ENCODE measurements around the gene AK4.
"Not testable (repeated sequence)": the region's sequence is repeated elsewhere in the genome, so short reads cannot be mapped to it uniquely, and the experiment has no call there.

AK4 gene

DNA sequence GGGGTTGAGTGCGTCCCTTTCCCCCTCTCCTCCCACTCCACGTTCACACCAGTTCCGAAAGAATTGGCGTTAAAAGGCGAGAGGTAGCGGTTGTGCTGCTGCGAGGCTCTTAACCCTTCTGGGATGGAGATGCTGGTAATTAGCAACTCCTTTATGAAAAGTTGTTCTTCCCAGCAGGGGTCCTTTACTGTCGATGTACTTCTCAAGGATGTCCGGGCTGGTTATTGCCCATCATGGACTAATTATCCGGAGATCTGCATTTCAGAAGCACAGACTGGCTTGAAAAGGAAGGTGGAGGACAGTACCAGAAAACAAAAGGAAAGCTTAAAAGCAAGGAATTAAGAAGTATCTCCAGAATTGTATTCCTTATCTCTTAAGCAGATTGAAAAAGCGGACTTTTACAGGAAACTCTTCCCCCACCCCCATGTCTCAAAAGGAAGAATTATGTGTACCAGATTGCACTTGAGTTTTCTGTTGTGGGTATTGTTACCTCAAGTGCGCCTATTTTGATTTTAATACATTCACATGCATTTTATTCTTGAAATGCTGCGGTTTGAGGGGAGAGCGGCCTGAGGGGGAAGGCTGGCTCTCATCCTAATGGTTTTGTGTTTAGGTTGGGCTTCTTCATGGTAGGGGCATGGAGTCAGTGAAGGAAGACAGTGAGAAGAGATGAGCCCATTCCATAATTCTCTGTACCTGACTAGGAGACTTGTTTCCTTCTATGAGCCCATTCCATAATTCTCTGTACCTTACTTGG is 1.5 kb downstream of the AK4 start:
- Histone ChIP-seq H3K27ac (peak overlapping the region in 13 of 21 experiments; percentile 14 to 93 (median 84)), H3K4me3 (peak overlapping the region; percentile 53 to 82 (median 74))

DNA sequence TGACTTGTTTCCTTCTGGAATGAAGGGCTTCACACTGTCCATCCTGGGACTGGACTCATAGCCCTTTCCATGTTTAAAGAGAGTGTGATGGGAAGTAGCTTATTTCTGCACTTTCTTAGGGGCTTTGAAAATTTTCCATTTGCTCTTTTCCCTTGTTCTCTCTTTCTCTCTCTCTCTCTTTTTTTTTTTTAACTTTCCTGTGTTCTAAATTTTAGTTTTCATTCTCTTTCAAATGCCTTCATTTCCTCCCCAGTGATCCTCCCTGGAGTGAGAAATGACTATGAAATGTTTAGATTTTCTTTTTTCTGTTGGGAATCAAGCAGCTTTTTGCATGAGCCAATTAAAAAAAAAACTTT is 2.1 kb downstream of the AK4 start:
- Histone ChIP-seq H3K4me3 (no peak overlapping the region), H3K27ac (peak overlapping the region in 1 of 21 experiments; percentile 5)

DNA sequence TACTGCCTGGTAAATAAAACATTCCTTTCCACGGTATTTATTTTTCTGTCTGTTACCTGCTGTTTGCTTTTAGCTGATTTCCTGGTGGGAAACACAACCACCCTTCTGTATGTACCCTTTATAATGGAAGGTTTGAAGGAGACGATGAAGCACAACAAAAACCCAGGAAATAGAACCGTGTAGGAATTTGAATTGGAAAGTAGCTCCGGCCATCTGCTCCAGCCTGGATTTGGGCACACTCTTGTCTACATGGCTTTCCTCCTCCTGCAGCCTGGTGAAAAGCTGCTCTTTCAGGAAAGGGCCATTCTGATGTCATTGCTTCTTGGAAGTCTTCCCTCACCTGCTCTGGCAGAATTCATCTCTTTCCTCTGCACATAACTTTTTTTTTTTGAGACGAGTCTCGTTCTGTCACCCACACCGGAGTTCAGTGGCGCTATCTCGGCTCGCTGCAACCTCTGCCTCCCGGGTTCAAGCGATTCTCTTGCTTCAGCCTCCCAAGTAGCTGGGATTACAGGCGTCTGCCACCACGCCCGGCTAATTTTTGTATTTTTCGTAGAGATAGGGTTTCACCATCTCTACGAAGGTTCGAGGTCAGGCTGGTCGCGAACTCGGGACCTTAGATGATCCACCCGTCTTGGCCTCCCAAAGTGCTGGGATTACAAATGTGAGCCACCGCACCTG is 2.7 kb downstream of the AK4 start:
- H3K27ac ChIP-seq, result no peak overlapping the region
- H3K4me3 ChIP-seq, result no peak overlapping the region

DNA sequence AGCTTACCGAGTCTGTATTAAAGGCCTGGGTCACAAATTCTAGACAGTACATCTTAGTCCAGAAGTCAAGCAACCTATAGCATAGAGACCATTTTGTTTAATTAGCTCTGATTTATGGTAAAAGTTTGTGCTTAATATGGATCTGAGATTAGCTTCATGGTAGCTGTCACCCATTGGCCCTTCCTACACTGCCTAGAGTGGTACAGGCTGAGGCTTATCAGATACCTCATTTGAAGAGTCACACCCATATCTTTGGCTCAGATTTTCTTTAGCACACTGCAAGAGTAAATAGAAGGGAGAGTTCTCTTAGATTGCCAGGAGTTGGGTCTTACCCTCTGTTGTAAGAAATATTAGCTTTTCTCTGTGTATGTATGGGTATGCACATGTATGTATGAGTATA is 3.6 kb downstream of the AK4 start:
- no peak overlapping the region for H3K27ac ChIP-seq
- H3K4me3 ChIP-seq, result no peak overlapping the region

DNA sequence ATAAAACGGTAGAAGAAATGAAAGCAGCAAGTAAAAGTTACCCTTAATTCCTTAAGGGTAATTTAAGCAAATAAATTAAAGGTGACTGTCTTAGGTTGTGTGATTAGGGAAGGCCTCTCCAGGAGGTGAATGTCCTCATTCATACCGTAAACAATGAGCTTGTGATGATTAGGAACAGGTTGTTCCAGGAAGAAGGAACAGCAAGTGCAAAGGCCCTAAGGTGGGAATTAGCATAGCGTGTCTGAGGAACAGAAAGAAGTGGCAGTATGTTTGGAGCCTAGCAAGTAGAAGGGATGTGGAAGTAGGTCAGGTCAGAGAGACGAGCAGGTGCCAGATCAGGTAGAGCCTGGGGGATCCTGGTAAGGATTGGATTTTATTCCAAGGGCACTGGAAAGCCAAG is 5.6 kb downstream of the AK4 start:
- Histone ChIP-seq H3K4me3 (no peak overlapping the region), H3K27ac (no peak overlapping the region)

DNA sequence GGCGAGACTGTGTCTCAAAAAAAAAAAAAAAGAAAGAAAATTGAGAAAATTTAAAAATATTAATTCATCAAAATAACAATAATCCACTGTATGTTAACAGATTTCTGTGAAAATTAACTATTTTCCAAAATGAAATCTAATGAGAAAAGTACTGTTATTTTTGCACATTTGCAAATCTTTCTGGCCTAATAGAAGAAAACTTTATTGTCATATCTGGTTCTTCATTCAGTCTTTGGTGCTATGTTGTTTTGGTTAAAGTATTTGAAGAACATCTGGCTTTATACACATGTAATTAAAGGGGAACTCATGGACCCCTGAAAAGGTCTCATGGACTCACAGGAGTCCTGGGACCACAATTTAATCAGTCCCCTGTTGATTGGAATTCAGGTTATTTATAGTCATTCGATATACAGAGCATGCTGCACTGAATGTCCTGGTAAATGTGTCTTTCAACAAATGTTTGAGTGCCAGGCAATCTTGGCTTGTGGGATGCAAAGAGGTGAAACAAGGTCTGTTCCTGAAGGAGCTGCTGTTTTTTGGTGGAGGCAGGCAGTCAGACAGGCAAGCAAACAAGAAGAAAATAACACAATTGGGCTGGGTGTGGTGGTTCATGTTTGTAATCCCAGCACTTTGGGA is 9.0 kb downstream of the AK4 start:
- Histone ChIP-seq H3K27ac (no peak overlapping the region), H3K4me3 (no peak overlapping the region)

DNA sequence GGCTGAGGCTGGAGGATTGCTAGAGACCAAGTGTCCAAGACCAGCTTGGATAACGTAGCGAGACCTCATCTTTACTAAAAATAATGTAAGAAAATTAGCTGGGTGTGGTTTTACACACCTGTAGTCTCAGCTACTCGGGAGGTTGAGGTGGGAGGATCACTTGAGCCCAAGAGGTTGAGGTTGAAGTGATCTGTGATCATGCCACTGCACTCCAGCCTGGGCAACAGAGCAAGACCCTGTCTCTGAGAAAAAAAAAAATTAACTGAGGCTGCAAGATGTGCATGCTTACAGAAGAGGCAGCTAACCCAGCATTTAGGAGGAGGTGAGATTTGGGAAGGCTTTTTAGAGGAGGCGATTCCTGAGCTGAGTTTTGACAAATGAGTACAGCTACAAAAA is 9.5 kb downstream of the AK4 start:
- H3K4me3 ChIP-seq, result no peak overlapping the region
- H3K27ac ChIP-seq, result no peak overlapping the region

DNA sequence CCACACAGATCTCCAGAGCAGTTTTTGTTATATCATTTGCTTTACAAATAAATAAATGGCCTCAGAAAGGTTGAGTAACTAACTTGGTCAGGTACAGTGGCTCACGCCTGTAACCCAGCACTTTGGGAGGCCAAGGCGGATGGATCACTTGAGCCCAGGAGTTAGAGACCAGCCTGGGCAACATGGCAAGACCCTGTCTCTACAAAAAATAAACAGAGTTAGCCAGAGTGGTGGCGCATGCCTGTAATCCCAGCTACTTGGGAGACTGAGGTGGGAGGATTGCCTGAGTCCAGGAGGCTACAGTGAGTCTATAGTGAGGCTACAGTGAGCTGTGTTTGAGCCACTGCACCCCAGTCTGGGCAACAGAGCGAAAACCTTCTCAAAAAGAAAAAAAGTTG is 11.3 kb downstream of the AK4 start:
- not testable (repeated sequence) for H3K4me3 ChIP-seq, H3K27ac ChIP-seq

DNA sequence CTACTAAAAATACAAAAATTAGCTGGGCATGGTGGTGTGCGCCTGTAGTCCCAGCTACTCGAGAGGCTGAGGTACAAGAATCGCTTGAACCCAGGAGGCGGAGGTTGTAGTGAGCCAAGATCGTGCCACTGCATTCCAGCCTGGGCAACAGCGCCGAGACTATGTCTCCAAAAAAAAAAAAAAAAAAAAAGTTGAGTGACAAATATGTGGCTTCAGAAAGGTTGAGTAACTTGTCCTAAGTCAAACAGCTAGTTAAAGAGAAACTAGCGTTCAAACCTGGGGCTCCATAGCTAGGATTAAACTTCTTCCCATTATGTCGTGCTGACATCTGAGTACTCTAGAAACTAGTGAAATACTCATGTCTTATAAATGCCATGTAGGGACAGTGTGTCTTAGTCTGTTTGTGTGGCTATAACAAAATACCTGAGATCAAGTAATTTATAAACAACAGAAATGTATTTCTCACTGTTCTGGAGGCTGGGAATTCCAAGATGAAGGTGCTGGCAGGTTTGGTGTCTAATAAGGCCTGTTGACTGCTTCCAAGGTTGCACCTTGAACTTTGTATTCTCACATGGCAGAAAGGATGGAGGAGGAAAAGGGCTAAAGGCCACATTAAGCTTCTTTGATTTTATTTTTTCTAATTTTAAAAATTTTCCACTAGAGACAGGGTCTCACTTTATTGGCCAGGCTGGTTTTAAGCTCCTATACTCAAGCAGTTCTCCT is 12.0 kb downstream of the AK4 start:
- Histone ChIP-seq H3K27ac (no peak overlapping the region), H3K4me3 (no peak overlapping the region)

DNA sequence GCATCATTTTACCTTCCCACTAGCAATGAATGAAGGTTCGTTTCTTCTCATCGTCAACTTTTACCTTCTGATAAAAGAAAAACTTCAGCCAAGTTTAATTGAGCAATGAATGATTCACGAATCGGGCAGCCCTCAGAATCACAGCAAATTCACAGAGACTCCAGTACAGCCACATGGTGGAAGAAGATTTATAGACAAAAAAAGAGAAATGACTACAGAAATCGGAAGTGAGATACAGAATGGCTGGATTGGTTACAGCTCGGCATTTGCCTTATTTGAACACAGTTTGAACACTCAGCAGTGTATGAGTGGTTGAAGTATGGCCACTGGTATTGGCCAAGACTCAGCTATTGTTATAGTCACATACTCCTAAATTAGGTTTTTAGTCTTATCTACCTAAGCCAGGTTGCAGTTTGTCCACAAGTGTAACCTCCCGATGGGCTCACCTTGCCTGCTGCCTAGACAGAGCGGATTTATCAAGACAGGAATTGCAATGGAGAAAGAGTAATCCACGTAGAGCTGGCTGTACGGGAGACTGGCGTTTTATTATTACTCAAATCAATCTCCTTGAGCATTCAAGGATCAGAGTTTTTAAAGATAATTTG is 15.3 kb downstream of the AK4 start:
- Histone ChIP-seq H3K4me3 (no peak overlapping the region), H3K27ac (no peak overlapping the region)

DNA sequence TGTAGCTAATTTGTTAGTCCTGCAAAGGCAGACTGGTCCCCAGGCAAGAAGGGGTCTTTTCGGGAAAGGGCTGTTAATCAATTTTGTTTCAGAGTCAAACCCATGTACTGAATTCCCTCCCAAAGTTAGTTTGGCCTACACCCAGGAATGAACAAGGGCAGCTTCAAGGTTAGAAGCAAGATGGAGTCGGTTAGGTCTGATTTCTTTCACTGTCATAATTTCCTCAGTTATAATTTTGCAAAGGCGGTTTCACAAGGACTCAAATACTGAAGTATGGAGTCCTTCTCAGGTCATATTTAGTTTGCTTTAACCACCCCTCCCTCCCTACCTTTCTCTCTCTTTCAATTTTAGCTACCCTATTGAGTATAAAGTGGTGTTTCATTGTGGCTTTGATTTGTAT is 16.1 kb downstream of the AK4 start:
- H3K27ac ChIP-seq, H3K4me3 ChIP-seq: not testable (repeated sequence)

DNA sequence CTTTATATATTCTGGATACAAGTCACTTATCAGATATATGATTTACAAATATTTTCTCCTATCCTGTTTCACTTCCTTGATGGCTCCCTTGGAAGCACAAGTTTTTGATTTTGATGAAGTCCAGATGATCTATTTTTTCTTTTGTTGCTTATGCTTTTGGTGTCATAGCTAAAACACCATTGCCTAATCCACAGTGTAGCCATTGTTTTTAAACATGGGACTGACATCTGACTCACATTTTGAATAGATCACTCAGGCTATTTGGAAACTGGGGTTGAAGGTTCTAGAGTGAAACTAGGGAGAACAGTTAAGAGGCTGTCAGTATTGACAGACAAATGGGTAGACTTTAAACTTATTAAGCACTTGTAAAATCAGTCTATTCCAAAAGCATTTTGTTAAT is 16.6 kb downstream of the AK4 start:
- H3K4me3 ChIP-seq, result no peak overlapping the region
- no peak overlapping the region for H3K27ac ChIP-seq

DNA sequence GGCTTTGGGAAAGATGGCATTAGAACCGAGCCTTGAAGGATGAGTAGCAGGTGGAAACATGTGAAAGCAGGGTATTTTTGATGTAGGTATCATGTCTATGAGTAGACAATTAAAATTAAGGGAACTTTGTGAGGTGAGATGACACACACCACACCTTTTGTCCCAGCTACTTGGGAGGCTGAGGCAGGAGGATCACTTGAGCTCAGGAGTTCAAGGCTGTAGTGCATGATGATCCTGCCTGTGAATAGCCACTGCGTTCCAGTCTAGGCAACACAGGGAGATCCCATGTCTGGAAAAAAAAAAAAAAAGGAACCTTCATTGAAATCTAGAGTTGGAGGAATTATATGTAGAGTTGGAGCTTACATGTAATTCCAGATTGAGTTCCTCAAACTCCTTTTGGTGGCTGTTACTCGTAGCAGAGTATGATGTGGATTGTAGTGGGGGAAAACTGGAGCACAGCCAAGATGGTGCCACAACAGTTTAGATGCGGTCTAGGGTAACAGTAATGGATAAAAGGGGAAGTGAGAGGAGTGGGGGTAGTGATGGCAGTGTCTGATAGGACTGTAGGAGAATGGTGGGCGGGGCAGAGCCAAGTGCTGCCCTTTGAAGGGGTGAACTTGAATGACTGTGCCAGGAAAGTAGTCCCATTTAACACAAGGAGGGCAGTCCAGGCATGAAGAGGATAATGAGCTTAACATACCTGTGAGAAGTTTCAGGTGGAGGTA is 17.4 kb downstream of the AK4 start:
- Histone ChIP-seq H3K27ac (no peak overlapping the region), H3K4me3 (no peak overlapping the region)

DNA sequence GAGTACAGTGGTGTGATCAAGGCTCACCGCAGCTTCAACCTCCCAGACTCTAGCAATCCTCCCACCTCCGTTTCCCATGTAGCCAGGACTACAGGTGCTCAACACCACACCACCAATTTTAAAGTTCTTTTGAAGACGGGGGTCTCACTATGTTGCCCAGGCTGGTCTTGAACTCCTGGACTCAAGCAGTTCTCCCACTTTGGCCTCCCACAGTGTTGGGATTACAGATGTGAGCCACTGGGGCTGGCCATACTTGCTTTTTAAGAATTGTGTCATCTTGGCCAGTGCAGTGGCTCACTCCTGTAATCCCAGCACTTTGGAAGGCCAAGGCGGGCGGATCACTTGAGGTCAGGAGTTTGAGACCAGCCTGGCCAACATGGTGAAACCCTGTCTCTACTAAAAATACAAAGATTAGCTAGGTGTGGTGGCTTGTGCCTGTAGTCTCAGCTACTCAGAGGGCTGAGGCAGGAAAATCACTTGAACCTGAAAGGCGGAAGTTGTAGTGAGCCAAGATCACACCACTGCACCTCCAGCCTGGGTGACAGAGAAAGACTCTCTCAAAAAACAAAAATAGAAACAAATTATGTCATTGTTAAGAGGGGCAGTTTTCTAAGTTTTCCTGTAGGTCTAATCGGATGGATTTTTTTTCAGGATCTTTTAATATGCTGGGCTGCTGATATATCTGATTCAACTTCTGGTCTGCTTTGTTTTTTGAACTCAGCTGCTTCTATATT is 18.7 kb downstream of the AK4 start:
- Histone ChIP-seq H3K27ac (no peak overlapping the region), H3K4me3 (no peak overlapping the region)

DNA sequence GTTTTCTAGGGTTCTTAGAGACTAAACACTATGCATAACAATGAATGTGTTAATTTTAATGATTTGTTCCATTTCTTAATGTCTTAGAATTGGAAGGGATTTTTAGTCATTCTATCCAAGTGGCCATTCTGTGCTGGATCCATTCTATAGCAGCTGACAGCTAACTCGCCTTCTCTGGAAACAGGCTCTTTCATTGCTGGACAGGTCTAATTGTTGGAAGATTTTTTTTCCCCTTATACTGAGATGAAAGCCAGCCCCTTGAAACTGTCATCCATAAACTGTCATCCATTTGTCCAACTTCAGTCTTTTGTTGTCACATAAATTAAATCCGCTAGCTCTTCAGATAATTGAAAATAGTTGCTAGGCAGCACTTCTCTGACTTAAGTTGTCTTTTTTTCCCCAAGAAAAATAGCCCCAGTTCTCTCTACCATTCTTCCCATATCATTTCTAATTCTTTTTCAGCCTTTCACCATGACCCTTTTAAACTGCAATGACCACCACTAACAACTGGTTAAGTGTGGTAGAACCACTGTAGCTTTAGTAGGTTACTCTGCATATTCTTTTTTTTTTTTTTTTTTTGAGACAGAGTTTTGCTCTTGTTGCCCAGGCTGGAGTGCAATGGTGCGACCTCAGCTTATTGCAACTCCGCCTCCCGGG is 19.7 kb downstream of the AK4 start:
- no peak overlapping the region for H3K27ac ChIP-seq

DNA sequence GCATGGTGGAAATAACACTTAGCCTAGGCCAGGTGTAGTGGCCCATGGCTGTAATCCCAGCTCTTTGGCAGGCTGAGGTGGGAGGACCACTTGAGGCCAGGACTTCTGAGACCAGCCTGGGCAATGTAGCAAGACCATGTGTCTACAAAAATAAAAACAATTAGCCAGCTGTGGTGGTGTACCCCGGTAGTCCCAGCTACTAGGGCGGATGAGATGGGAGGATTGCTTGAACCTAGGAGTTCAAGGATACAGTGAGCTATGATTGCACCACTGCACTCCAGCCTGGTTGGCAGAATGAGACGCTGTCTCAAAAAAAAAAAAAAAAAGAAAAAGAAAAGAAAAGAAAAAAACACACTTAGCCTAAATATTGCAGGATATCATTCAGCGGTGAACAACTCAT is 20.9 kb downstream of the AK4 start:
- Histone ChIP-seq H3K27ac (no peak overlapping the region), H3K4me3 (no peak overlapping the region)

More for the DNA sequence above, 19.7 kb downstream of the AK4 start:
- H3K4me3 ChIP-seq, result no peak overlapping the region

DNA sequence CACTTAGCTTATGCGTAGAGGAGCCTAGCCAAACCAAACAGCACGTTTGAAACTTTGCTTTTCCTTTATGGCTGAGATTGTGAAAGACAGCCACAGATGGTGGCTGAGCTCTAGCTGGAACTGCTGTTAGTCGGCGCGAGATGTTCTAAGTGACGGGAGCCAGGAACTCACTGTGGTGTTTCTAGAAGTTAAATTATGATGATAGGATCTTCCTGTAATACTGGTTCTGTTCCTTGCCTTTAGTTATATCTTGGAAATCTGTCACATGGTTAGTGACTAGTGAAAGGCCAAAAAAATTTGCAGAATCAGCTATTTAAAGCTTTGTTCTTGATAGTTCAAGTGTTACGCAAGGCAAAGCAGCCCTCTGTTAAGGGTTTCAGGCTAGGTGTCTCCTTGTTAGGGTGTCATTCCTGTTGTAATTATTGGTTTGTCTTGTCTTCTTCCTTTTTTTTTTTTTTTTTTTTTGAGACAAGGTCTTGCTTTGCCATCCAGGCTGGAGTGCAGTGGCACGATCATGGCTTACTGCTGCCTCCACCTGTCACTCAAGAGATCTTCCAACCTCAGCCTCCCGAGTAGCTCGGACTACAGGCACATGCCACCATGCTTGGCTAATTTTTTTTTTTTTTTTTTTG is 22.6 kb downstream of the AK4 start:
- H3K4me3 ChIP-seq, result no peak overlapping the region
- peak overlapping the region in 6 of 21 experiments; percentile 3 to 62 (median 41) for H3K27ac ChIP-seq

Measured in skin epidermis (tissue), 12 donors.